Fibroblast of lung (primary cell): ENCODE measurements around the gene CEP250.

Source experiments
- EZH2 ChIP-seq: IDR thresholded peaks from 2 replicates; pipeline ENCODE4 v1.5.1; 2012; ENCODE audit warnings: low read length, control low read depth, mild to moderate bottlenecking; ENCODE audit errors: missing control alignments
- TF ChIP-seq, protein P1 (sequence below), 2 donors: IDR thresholded peaks in 1 of 2; conservative IDR thresholded peaks in 1 of 2; 1 replicate in 1 of 2; 2 replicates in 1 of 2; pipeline ENCODE4 v1.5.1; 2011 to 2012; ENCODE audit warnings: low read length in 2 of 2, control low read depth in 1 of 2, inconsistent platforms in 1 of 2, low read depth in 1 of 2, mild to moderate bottlenecking in 1 of 2

DNA sequence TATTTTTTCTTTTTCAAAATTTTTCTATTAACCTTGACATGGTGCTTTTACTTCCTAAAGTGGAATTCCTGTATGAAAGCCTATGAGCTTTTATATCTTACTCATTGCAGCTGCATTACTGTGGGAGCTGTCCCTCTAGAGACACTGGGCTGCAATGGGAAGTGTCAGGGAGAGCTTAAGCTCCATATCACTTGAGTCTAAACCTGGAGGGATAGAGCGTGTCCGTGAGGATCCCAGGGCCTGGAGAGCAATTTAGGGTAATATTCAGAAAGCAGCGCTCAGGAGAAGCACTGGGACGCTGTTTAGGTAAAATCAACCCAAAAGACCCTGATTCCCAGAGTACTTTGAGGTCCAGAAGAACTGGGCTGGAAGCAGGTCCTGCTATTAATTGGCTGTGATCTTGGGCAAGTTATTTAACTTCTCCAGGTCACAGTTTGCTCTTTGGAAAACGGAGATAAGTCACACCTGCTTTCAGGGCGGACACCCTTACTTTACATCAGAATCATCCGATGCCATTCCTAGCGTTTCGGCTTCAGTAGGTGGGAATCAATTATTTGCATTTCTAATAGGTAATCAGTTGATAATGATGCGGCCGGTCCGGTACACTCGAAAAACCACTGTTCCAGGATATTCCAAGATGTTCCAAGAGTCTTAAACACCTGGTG is 85.9 kb downstream of the CEP250 start:
- TF ChIP-seq, protein P1, sequence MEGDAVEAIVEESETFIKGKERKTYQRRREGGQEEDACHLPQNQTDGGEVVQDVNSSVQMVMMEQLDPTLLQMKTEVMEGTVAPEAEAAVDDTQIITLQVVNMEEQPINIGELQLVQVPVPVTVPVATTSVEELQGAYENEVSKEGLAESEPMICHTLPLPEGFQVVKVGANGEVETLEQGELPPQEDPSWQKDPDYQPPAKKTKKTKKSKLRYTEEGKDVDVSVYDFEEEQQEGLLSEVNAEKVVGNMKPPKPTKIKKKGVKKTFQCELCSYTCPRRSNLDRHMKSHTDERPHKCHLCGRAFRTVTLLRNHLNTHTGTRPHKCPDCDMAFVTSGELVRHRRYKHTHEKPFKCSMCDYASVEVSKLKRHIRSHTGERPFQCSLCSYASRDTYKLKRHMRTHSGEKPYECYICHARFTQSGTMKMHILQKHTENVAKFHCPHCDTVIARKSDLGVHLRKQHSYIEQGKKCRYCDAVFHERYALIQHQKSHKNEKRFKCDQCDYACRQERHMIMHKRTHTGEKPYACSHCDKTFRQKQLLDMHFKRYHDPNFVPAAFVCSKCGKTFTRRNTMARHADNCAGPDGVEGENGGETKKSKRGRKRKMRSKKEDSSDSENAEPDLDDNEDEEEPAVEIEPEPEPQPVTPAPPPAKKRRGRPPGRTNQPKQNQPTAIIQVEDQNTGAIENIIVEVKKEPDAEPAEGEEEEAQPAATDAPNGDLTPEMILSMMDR (conservative IDR thresholded peaks at IDR 0.05 in 1 of 2, IDR thresholded peaks at IDR 0.05 in 1 of 2; ENCODE audit: low read depth in 1 of 2, low read length in 2 of 2): no peak
- TF ChIP-seq EZH2: no peak
